Posterior vena cava (tissue), 2 donors: ENCODE results near the gene ACIN1. TPM values are rescaled to one million over a fixed set of nuclear protein-coding genes. Genes with fewer than 3 reads are reported as not detected.

ENCODE experiments used
- DNase-seq: peaks from one replicate; pipeline ENCODE4 v3.0.0-alpha.2; 2020; ENCODE audit warnings: low spot score
- intact Hi-C, 2 donors: fragments of 100-400 bp; cut with DNase I; formaldehyde crosslinking; loops; one replicate each; pipeline versions ENCODE4 v1.14.1 to v1.14.2; 2022 to 2023
- total RNA-seq, 2 donors: library from RNA; stranded (reverse); fragmentation: NEBNext Ultra II Directional; extraction: Animal tissue kit (Norgen Biotek cat#: 25700); gene quantifications; one replicate each; pipeline ENCODE4 v1.2.1, GENCODE V29; 2021
- donor health status: DM: yes; HTN: yes; CAD: no.
- donor health status: DM: yes; HTN: yes; CAD: no.

Gene ACIN1
- total RNA-seq, 2 donors from 2014 or later, result 85.9 to 112 TPM

GRCh38 chr14:23067847-23068788 lies 26.8 kb downstream of the ACIN1 start:
- intact Hi-C loops, result loop anchor here in 1 of 2 donors (5.0 kb wide), 1 partner anchor 44 kb away; no protein-coding TSS in a partner anchor
- peak; percentile 55 for DNase-seq

GRCh38 chr14:23066855-23067744 lies 27.8 kb downstream of the ACIN1 start:
- intact Hi-C loops, result loop anchor here in 1 of 2 donors (5.0 kb wide), 1 partner anchor 45 kb away; no protein-coding TSS in a partner anchor

GRCh38 chr14:23066368-23066767 lies 28.6 kb downstream of the ACIN1 start:
- intact Hi-C loops, result loop anchor here in 1 of 2 donors (5.0 kb wide), 1 partner anchor 46 kb away; no protein-coding TSS in a partner anchor
- peak; percentile 24 for DNase-seq

More at GRCh38 chr14:23066855-23067744, 27.8 kb downstream of the ACIN1 start:
- DNase-seq, result peak; percentile 64

GRCh38 chr14:23063601-23064000 lies 31.3 kb downstream of the ACIN1 start:
- intact Hi-C loops, result no loop called here
- no peak for DNase-seq

- peak; percentile 74 for DNase-seq
These were observed 32.9 kb downstream of the ACIN1 start for GRCh38 chr14:23062002-23062401.

GRCh38 chr14:23060536-23061260 lies 34.2 kb downstream of the ACIN1 start:
- intact Hi-C loops, result no loop called here
- DNase-seq, result peak; percentile 56

More at GRCh38 chr14:23062002-23062401, 32.9 kb downstream of the ACIN1 start:
- intact Hi-C loops, result no loop called here

- peak; percentile 80 for DNase-seq
- intact Hi-C loops, result loop anchor here in 1 of 2 donors (5.0 kb wide), 1 partner anchor 72 kb away; no protein-coding TSS in a partner anchor
These were observed 36.1 kb downstream of the ACIN1 start for GRCh38 chr14:23058654-23059504.

- intact Hi-C loops, result loop anchor here (2.0 to 5.0 kb wide), 2 partner anchors 71 kb away; no protein-coding TSS in a partner anchor
- DNase-seq, result peak; percentile 96
These were observed 36.9 kb downstream of the ACIN1 start for GRCh38 chr14:23057757-23058653.

GRCh38 chr14:23056956-23057756 lies 37.8 kb downstream of the ACIN1 start, which contains the start of gene CDH24:
TSS of gene CDH24 (minus strand) at chr14:23057520. CDS start at chr14:23055733, 1,787 bp downstream.
- peak; percentile 82 for DNase-seq

GRCh38 chr14:23056145-23056955 lies 38.6 kb downstream of the ACIN1 start:
- DNase-seq, result peak; percentile 86
- intact Hi-C loops, result loop anchor here (2.0 to 5.0 kb wide), 2 partner anchors 69 to 70 kb away; no protein-coding TSS in a partner anchor

More at GRCh38 chr14:23056956-23057756, 37.8 kb downstream of the ACIN1 start, which contains the start of gene CDH24:
- intact Hi-C loops, result loop anchor here (2.0 to 5.0 kb wide), 2 partner anchors 70 kb away; no protein-coding TSS in a partner anchor

- DNase-seq, result peak; percentile 79
- intact Hi-C loops, result loop anchor here (2.0 to 5.0 kb wide), 2 partner anchors 68 to 69 kb away; no protein-coding TSS in a partner anchor
These were observed 39.3 kb downstream of the ACIN1 start for GRCh38 chr14:23055621-23056144.

- intact Hi-C loops, result loop anchor here in 1 of 2 donors (5.0 kb wide), 1 partner anchor 68 kb away; no protein-coding TSS in a partner anchor
- peak; percentile 64 for DNase-seq
These were observed 39.8 kb downstream of the ACIN1 start for GRCh38 chr14:23055147-23055550.

- intact Hi-C loops, result loop anchor here in 1 of 2 donors (5.0 kb wide), 1 partner anchor 1002 kb away; no protein-coding TSS in a partner anchor
- peak; percentile 76 for DNase-seq
These were observed 40.7 kb downstream of the ACIN1 start for GRCh38 chr14:23054000-23054811.
